ENCODE results near the gene XBP1.

- TF ChIP-seq POLR2A (IDR thresholded peaks at IDR 0.05), result no peak
- TF ChIP-seq CTCF (IDR thresholded peaks at IDR 0.05), result no peak
- no peak for TF ChIP-seq POLR2AphosphoS5 (IDR thresholded peaks at IDR 0.05; ENCODE audit: insufficient read depth in 1 of 2, low read depth in 1 of 2)
Measured at GRCh38 chr22:28843633-28844032, 43.3 kb upstream of the XBP1 start.

Data from vagina (tissue), 2 donors.